Measurements from ENCODE around the gene FOCAD.

The FOCAD gene

DNA sequence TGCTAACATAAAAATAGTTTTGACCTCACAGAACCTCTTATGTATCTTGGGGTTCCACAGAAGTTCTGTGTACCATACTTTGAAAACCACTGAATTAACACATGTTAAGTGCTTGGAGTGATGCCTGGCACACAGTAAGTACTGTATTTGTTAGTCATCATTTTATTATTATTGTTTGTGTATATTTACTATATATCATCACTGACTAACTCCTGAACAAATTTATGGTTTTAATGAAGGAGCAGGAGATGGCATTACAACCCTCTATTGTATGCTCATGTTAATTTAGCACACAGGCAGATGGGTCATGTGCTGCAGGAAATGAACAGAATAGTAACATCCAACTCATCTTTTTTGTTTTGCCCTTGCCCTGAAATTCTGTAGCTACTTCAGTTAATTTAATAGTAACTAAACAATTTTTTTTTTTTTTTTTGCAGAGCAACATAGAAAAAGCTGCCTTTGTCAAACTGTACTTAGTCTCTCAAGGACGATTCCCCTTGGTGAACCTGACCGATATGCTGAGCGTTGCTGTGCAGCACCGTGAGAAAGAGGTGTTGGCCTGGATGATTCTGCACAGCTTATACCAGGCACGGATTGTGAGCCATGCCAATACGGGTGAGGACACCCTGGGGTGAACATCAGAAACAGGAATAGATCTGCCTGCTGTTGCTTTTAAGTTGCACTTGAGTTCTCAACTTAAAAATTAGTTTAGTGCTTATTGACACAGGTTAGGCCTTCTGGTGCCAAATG, 302.0 kb downstream of the FOCAD start:
- H3K79me1 ChIP-seq (ENCODE audit: low read length), result no peaks in the 10 kb centered on the region
- H2AK5ac ChIP-seq (ENCODE audit: low read length), result no peak overlapping the region
- no CpG with 5 or more reads among the region's 6 CpGs for WGBS (ENCODE audit: extremely low coverage, insufficient coverage, low lambda C conversion rate)
- H3K27me3 ChIP-seq (ENCODE audit: insufficient read depth, low read length, poor library complexity), result no peaks in the 10 kb centered on the region
- no peak overlapping the region for H3K9ac ChIP-seq (ENCODE audit: low read length)
- H3K4me1 ChIP-seq (ENCODE audit: control insufficient read depth, low read depth, low read length), result no peaks in the 10 kb centered on the region
- H3K56ac ChIP-seq (ENCODE audit: low read length), result no peak overlapping the region
- no peak overlapping the region for H2BK5ac ChIP-seq (ENCODE audit: low read length)
- H3K27ac ChIP-seq (ENCODE audit: low read depth, low read length), result no peak overlapping the region
- no peak overlapping the region for H3K23ac ChIP-seq (ENCODE audit: low read length)
- no peak overlapping the region for H2BK15ac ChIP-seq (replicated peaks; ENCODE audit: low read depth)
- peaks cover 4% of the 10 kb centered on the region for H3K36me3 ChIP-seq (ENCODE audit: control insufficient read depth, insufficient read depth, low read length)
- no peak overlapping the region for H4K5ac ChIP-seq (ENCODE audit: low read length)
- DNase-seq, result no peak
- H3K4me3 ChIP-seq (ENCODE audit: low read length), result no peak overlapping the region
- H4K8ac ChIP-seq (ENCODE audit: low read depth, low read length), result no peak overlapping the region
- no peaks in the 10 kb centered on the region for H3K79me2 ChIP-seq (ENCODE audit: control insufficient read depth, insufficient read depth, low read length)
- no peak overlapping the region for H3K18ac ChIP-seq (ENCODE audit: low read length)
- no peak overlapping the region for H3K4me2 ChIP-seq (ENCODE audit: low read length)
- H3K4ac ChIP-seq (ENCODE audit: low read depth, low read length), result no peak overlapping the region
- no peak overlapping the region for H2BK120ac ChIP-seq (ENCODE audit: low read depth, low read length)

DNA sequence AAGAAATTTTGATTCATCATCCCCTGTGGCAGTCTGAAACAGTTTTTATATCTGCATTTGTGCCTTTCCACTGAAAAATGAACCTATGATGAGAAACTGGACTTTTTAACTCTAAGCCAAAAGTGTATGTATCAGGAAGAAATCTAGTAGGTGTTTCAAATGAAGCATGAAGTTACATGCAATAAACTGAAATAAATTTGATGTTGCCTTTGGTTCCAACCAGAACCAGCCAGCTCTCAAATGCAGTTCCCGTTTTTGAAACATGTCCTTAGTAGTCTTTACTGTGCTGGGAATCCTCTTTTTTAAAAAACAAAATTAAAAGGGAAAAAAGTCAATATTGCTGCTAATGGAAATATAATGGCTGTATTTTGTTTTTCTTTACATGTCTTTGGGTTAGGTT, 303.5 kb downstream of the FOCAD start:
- no peaks in the 10 kb centered on the region for H3K79me1 ChIP-seq (ENCODE audit: low read length)
- H3K4me2 ChIP-seq (ENCODE audit: low read length), result no peak overlapping the region
- H3K4ac ChIP-seq (ENCODE audit: low read depth, low read length), result no peak overlapping the region
- H2BK120ac ChIP-seq (ENCODE audit: low read depth, low read length), result no peak overlapping the region
- no peak overlapping the region for H3K56ac ChIP-seq (ENCODE audit: low read length)
- no peak overlapping the region for H3K4me3 ChIP-seq (ENCODE audit: low read length)
- peaks cover 4% of the 10 kb centered on the region for H3K36me3 ChIP-seq (ENCODE audit: control insufficient read depth, insufficient read depth, low read length)
- no peak overlapping the region for H2BK5ac ChIP-seq (ENCODE audit: low read length)
- H3K23ac ChIP-seq (ENCODE audit: low read length), result no peak overlapping the region
- WGBS (ENCODE audit: extremely low coverage, insufficient coverage, low lambda C conversion rate), result no CpG with 5 or more reads among the region's 1 CpG
- no peak overlapping the region for H4K5ac ChIP-seq (ENCODE audit: low read length)
- H3K27me3 ChIP-seq (ENCODE audit: insufficient read depth, low read length, poor library complexity), result no peaks in the 10 kb centered on the region
- H2AK5ac ChIP-seq (ENCODE audit: low read length), result no peak overlapping the region
- H4K8ac ChIP-seq (ENCODE audit: low read depth, low read length), result no peak overlapping the region
- no peak for DNase-seq
- H3K9ac ChIP-seq (ENCODE audit: low read length), result no peak overlapping the region
- no peak overlapping the region for H2BK15ac ChIP-seq (replicated peaks; ENCODE audit: low read depth)
- no peak overlapping the region for H3K27ac ChIP-seq (ENCODE audit: low read depth, low read length)
- H3K4me1 ChIP-seq (ENCODE audit: control insufficient read depth, low read depth, low read length), result no peaks in the 10 kb centered on the region
- H3K18ac ChIP-seq (ENCODE audit: low read length), result no peak overlapping the region
- no peaks in the 10 kb centered on the region for H3K79me2 ChIP-seq (ENCODE audit: control insufficient read depth, insufficient read depth, low read length)

DNA sequence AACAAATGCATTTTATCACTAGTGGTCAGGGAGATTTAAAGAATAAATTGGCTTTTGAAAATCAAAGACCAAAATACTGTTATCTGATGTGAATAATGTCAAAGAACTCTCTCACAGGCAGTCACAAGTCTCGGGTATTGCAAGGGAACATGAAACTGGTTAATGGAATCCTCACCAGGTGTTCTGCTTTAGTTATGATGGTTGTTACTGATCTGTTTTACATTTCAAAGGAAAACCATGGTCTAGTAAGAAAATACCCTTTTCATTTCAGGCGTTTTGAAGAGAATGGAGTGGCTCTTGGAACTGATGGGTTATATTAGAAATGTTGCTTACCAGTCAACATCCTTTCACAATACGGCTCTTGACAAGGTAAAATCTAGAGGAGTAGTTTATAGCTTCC, 304.0 kb downstream of the FOCAD start:
- Histone ChIP-seq H3K4me3 (ENCODE audit: low read length) (no peak overlapping the region), H3K4me1 (ENCODE audit: control insufficient read depth, low read depth, low read length) (no peaks in the 10 kb centered on the region), H3K9ac (ENCODE audit: low read length) (no peak overlapping the region), H2BK5ac (ENCODE audit: low read length) (no peak overlapping the region), H2AK5ac (ENCODE audit: low read length) (no peak overlapping the region), H3K23ac (ENCODE audit: low read length) (no peak overlapping the region), H3K18ac (ENCODE audit: low read length) (no peak overlapping the region), H3K27ac (ENCODE audit: low read depth, low read length) (no peak overlapping the region), H4K5ac (ENCODE audit: low read length) (no peak overlapping the region), H3K4ac (ENCODE audit: low read depth, low read length) (no peak overlapping the region), H2BK120ac (ENCODE audit: low read depth, low read length) (no peak overlapping the region), H2BK15ac (replicated peaks; ENCODE audit: low read depth) (no peak overlapping the region), H3K27me3 (ENCODE audit: insufficient read depth, low read length, poor library complexity) (no peaks in the 10 kb centered on the region), H4K8ac (ENCODE audit: low read depth, low read length) (no peak overlapping the region), H3K79me2 (ENCODE audit: control insufficient read depth, insufficient read depth, low read length) (no peaks in the 10 kb centered on the region), H3K79me1 (ENCODE audit: low read length) (no peaks in the 10 kb centered on the region), H3K36me3 (ENCODE audit: control insufficient read depth, insufficient read depth, low read length) (peaks cover 4% of the 10 kb centered on the region), H3K56ac (ENCODE audit: low read length) (no peak overlapping the region), H3K4me2 (ENCODE audit: low read length) (no peak overlapping the region)
- WGBS (ENCODE audit: extremely low coverage, insufficient coverage, low lambda C conversion rate), result no CpG with 5 or more reads among the region's 3 CpGs
- peak; percentile 31 for DNase-seq

DNA sequence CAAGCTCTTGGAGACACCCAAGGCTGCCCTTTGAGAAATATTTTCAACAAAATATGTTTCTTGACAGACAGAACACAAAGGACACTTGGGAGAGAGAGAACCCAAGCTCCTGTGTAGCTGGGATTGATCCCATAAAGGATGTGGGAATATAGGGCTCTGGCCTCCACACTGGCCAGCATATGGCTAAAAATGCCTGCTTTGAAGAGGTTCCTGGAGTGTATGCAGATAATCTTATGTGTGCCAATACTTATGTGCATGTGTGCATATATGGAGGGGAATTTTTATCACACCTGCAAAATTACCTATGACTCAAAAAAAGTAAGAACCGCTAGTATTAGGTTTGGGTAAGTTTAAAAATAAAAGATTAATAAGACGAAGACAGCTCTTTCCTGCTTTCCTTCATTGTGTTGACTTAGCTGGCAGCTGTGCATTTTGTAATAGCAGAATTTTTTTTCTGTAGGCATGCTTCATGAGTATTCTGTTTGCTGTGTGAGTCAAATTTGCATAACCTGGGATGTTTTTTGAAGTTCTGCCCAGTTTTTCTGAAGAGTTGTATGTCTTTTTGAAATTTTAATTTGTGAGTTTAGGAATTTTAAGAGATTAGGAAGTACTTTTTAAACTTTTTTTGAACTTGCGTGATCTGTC, 304.7 kb downstream of the FOCAD start:
- Histone ChIP-seq H2BK5ac (ENCODE audit: low read length) (no peak overlapping the region), H2AK5ac (ENCODE audit: low read length) (no peak overlapping the region), H3K23ac (ENCODE audit: low read length) (no peak overlapping the region), H2BK15ac (replicated peaks; ENCODE audit: low read depth) (no peak overlapping the region), H3K4ac (ENCODE audit: low read depth, low read length) (no peak overlapping the region), H3K4me2 (ENCODE audit: low read length) (no peak overlapping the region), H3K36me3 (ENCODE audit: control insufficient read depth, insufficient read depth, low read length) (peaks cover 4% of the 10 kb centered on the region), H3K4me3 (ENCODE audit: low read length) (no peak overlapping the region), H4K5ac (ENCODE audit: low read length) (no peak overlapping the region), H4K8ac (ENCODE audit: low read depth, low read length) (no peak overlapping the region), H3K9ac (ENCODE audit: low read length) (no peak overlapping the region), H3K4me1 (ENCODE audit: control insufficient read depth, low read depth, low read length) (no peaks in the 10 kb centered on the region), H3K27ac (ENCODE audit: low read depth, low read length) (no peak overlapping the region), H3K79me1 (ENCODE audit: low read length) (no peaks in the 10 kb centered on the region), H3K56ac (ENCODE audit: low read length) (no peak overlapping the region), H3K79me2 (ENCODE audit: control insufficient read depth, insufficient read depth, low read length) (no peaks in the 10 kb centered on the region), H3K27me3 (ENCODE audit: insufficient read depth, low read length, poor library complexity) (no peaks in the 10 kb centered on the region), H2BK120ac (ENCODE audit: low read depth, low read length) (no peak overlapping the region), H3K18ac (ENCODE audit: low read length) (no peak overlapping the region)
- no CpG with 5 or more reads among the region's 3 CpGs for WGBS (ENCODE audit: extremely low coverage, insufficient coverage, low lambda C conversion rate)
- DNase-seq, result no peak

DNA sequence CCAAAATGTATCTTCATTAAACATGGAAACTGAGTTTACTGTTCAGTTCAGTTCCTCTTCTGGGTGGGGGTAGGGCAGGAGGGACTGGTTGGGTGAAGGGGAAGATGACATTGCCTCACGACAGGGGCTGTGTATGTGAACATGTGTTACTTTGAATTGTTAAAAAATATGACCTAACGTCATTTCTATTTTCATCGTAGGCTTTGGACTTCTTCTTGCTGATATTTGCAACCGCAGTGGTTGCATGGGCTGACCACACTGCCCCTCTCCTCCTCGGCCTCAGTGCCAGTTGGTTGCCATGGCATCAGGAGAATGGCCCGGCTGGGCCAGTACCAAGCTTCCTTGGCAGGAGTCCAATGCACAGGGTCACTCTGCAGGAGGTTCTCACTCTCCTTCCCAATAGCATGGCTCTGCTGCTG, 305.9 kb downstream of the FOCAD start:
- Histone ChIP-seq H2BK15ac (replicated peaks; ENCODE audit: low read depth) (no peak overlapping the region), H2BK5ac (ENCODE audit: low read length) (no peak overlapping the region), H3K4me2 (ENCODE audit: low read length) (no peak overlapping the region), H3K79me1 (ENCODE audit: low read length) (no peaks in the 10 kb centered on the region), H3K9ac (ENCODE audit: low read length) (no peak overlapping the region), H3K36me3 (ENCODE audit: control insufficient read depth, insufficient read depth, low read length) (peaks cover 5% of the 10 kb centered on the region), H4K8ac (ENCODE audit: low read depth, low read length) (no peak overlapping the region), H3K4me3 (ENCODE audit: low read length) (no peak overlapping the region), H3K27ac (ENCODE audit: low read depth, low read length) (no peak overlapping the region), H3K4ac (ENCODE audit: low read depth, low read length) (no peak overlapping the region), H2AK5ac (ENCODE audit: low read length) (no peak overlapping the region), H3K79me2 (ENCODE audit: control insufficient read depth, insufficient read depth, low read length) (no peaks in the 10 kb centered on the region), H3K27me3 (ENCODE audit: insufficient read depth, low read length, poor library complexity) (no peaks in the 10 kb centered on the region), H2BK120ac (ENCODE audit: low read depth, low read length) (no peak overlapping the region), H4K5ac (ENCODE audit: low read length) (no peak overlapping the region), H3K56ac (ENCODE audit: low read length) (no peak overlapping the region), H3K4me1 (ENCODE audit: control insufficient read depth, low read depth, low read length) (no peaks in the 10 kb centered on the region), H3K18ac (ENCODE audit: low read length) (no peak overlapping the region), H3K23ac (ENCODE audit: low read length) (no peak overlapping the region)
- DNase-seq, result no peak
- WGBS (ENCODE audit: extremely low coverage, insufficient coverage, low lambda C conversion rate), result no CpG with 5 or more reads among the region's 6 CpGs
